HepG2 (cell line): ENCODE results near the gene MAN2A1. TPM values are rescaled to one million over a fixed set of nuclear protein-coding genes. Genes with fewer than 3 reads are reported as not detected.
A peak's percentile ranks its signal among the peaks of the same experiment; 100 is the strongest.

Experiments used
- CBX2 ChIP-seq, 2 experiments: fragments of 200-600 bp in 1 of 2; sonication (generic); formaldehyde crosslinking in 1 of 2; IDR thresholded peaks; 2 replicates each; pipeline versions ENCODE4 v1.7.0 to v1.8.1; 2018 to 2022; ENCODE audit warnings: low read depth in 2 of 2, low read length in 1 of 2, mild to moderate bottlenecking in 1 of 2, missing genetic modification reagents in 1 of 2
- CBX5 ChIP-seq: sonication (generic); formaldehyde crosslinking; IDR thresholded peaks from 2 replicates; pipeline ENCODE4 v1.4.0; 2020; ENCODE audit warnings: missing genetic modification reagents, borderline replicate concordance
- ERF ChIP-seq: IDR thresholded peaks from 2 replicates; pipeline ENCODE4 v1.6.1; 2018; ENCODE audit warnings: missing biosample characterization, missing genetic modification reagents
- ETV5 ChIP-seq: IDR thresholded peaks from 2 replicates; pipeline ENCODE4 v1.6.1; 2018; ENCODE audit warnings: missing biosample characterization, missing genetic modification reagents, inconsistent platforms, borderline replicate concordance
- FOSL2 ChIP-seq: sonication (generic); formaldehyde crosslinking; IDR thresholded peaks from 2 replicates; pipeline ENCODE4 v1.4.0; 2020; ENCODE audit warnings: missing genetic modification reagents
- GZF1 ChIP-seq: sonication (generic); formaldehyde crosslinking; IDR thresholded peaks from 2 replicates; pipeline ENCODE4 v1.5.1; 2020; ENCODE audit warnings: mild to moderate bottlenecking, missing genetic modification reagents
- HIC2 ChIP-seq: sonication (generic); formaldehyde crosslinking; IDR thresholded peaks from 2 replicates; pipeline ENCODE4 v1.9.0; 2022; ENCODE audit warnings: low read depth, missing genetic modification reagents
- NBN ChIP-seq: fragments of 450-650 bp; conservative IDR thresholded peaks from 2 replicates; pipeline ENCODE4 v1.6.1; 2017
- NCOA1 ChIP-seq: sonication (generic); formaldehyde crosslinking; IDR thresholded peaks from 2 replicates; pipeline ENCODE4 v1.9.0; 2021; ENCODE audit warnings: missing genetic modification reagents
- SMAD9 ChIP-seq: sonication (generic); formaldehyde crosslinking; IDR thresholded peaks from 2 replicates; pipeline ENCODE4 v1.5.1; 2020; ENCODE audit warnings: mild to moderate bottlenecking, missing genetic modification reagents
- TEAD2 ChIP-seq: sonication (generic); formaldehyde crosslinking; IDR thresholded peaks from 2 replicates; pipeline ENCODE4 v1.9.0; 2021; ENCODE audit warnings: missing genetic modification reagents
- TFDP1 ChIP-seq: IDR thresholded peaks from 2 replicates; pipeline ENCODE4 v1.6.1; 2016; ENCODE audit warnings: missing compliant biosample characterization, missing genetic modification reagents, borderline replicate concordance
- THAP11 ChIP-seq: IDR thresholded peaks from 2 replicates; pipeline ENCODE4 v1.6.1; 2016; ENCODE audit warnings: missing biosample characterization, missing genetic modification reagents
- ZBTB20 ChIP-seq: sonication (generic); formaldehyde crosslinking; IDR thresholded peaks from 2 replicates; pipeline ENCODE4 v1.8.1; 2023; ENCODE audit warnings: missing genetic modification reagents, low read depth, mild to moderate bottlenecking, borderline replicate concordance
- ZNF253 ChIP-seq: sonication (generic); formaldehyde crosslinking; IDR thresholded peaks from 2 replicates; pipeline ENCODE4 v1.8.0; 2022; ENCODE audit warnings: mild to moderate bottlenecking, missing genetic modification reagents, borderline replicate concordance
- ZNF30 ChIP-seq: sonication (generic); formaldehyde crosslinking; IDR thresholded peaks from 2 replicates; pipeline ENCODE4 v1.5.0; 2020; ENCODE audit warnings: mild to moderate bottlenecking, missing genetic modification reagents
- ZNF318 ChIP-seq: sonication (generic); formaldehyde crosslinking; IDR thresholded peaks from 2 replicates; pipeline ENCODE4 v1.4.0; 2020; ENCODE audit warnings: mild to moderate bottlenecking, missing genetic modification reagents
- ZNF652 ChIP-seq: IDR thresholded peaks from 2 replicates; pipeline ENCODE4 v1.6.1; 2016; ENCODE audit warnings: low read depth, borderline replicate concordance
- ZNF674 ChIP-seq: sonication (generic); formaldehyde crosslinking; IDR thresholded peaks from 2 replicates; pipeline ENCODE4 v1.5.0; 2020; ENCODE audit warnings: low read depth, mild to moderate bottlenecking, missing genetic modification reagents
- ZSCAN30 ChIP-seq: sonication (generic); formaldehyde crosslinking; IDR thresholded peaks from 2 replicates; pipeline ENCODE4 v1.5.0; 2020; ENCODE audit warnings: mild to moderate bottlenecking, missing genetic modification reagents
- polyA plus RNA-seq, 8 experiments: library from polyadenylated mRNA; depleted of rRNA in 3 of 8; stranded (reverse) in 7 of 8; unstranded in 1 of 8; fragments of >200 nt; fragmentation: Illumina TruSeq in 4 of 8; extraction: Trizol in 4 of 8; gene quantifications; 2 replicates each; pipeline versions ENCODE4 v1.2.1 to v1.2.3, GENCODE V29; 2011 to 2016; ENCODE audit warnings: low read depth in 4 of 8, missing spikeins in 1 of 8, mixed read lengths in 1 of 8; ENCODE audit not compliant: insufficient read depth in 1 of 8
- total RNA-seq, 5 experiments: library from RNA; depleted of rRNA; stranded (reverse); fragments of >200 nt; fragmentation: Illumina TruSeq; extraction: Trizol; gene quantifications; 2 replicates each; pipeline ENCODE4 v1.2.3, GENCODE V29; 2016; ENCODE audit warnings: low read depth in 1 of 5

MAN2A1 gene
- total and polyA plus RNA-seq, 2 of the 13 experiments (the other 11 are each of a cell fraction or from before 2014, with no cell fraction given): 56.2 to 80.5 TPM

- no peak for TF ChIP-seq ZNF674 (CRISPR knock-in tag)
- TF ChIP-seq HIC2 (CRISPR knock-in tag): peak; percentile 79
- no peak for TF ChIP-seq SMAD9 (CRISPR knock-in tag)
- peak; percentile 27; the same call in 1 of the 2 replicates for TF ChIP-seq ERF (CRISPR knock-in tag)
- peak; percentile 79 for TF ChIP-seq FOSL2 (CRISPR knock-in tag)
- TF ChIP-seq TFDP1: no peak
- TF ChIP-seq ZSCAN30: no peak
- no peak for TF ChIP-seq GZF1 (CRISPR knock-in tag)
- TF ChIP-seq ZNF253: no peak
- no peak for TF ChIP-seq CBX2 (IDR thresholded peaks at IDR 0.05; ENCODE audit: low read depth, low read length)
- no peak for TF ChIP-seq CBX2 (CRISPR knock-in tag; IDR thresholded peaks at IDR 0.05; ENCODE audit: low read depth)
- no peak for TF ChIP-seq NBN
- no peak for TF ChIP-seq ZNF318 (CRISPR knock-in tag)
- peak; percentile 97 for TF ChIP-seq ETV5 (CRISPR knock-in tag)
- no peak; the same call in 1 of the 2 replicates for TF ChIP-seq CBX5 (CRISPR knock-in tag)
- TF ChIP-seq THAP11 (CRISPR knock-in tag): peak; percentile 35
- no peak for TF ChIP-seq ZNF652 (CRISPR knock-in tag)
- TF ChIP-seq ZBTB20 (CRISPR knock-in tag): peak; percentile 92
- TF ChIP-seq ZNF30 (CRISPR knock-in tag): no peak
- no peak; the same call in 1 of the 2 replicates for TF ChIP-seq NCOA1 (CRISPR knock-in tag)
- no peak for TF ChIP-seq TEAD2
Measured at GRCh38 chr5:109900911-109901627, 211.3 kb downstream of the MAN2A1 start (continued).
